Measurements from ENCODE around the gene UQCRQ. TPM values are rescaled to one million over a fixed set of nuclear protein-coding genes. Genes with fewer than 3 reads are reported as not detected.

Gene UQCRQ
- polyA plus RNA-seq, 4 donors = 132 to 229 (median 200) TPM

- DNase-seq (ENCODE audit: low read depth in 4 of 4, low spot score in 3 of 4) = no peak
Observed at GRCh38 chr5:132865668-132866341, 637 bp upstream of the UQCRQ start.

DNA sequence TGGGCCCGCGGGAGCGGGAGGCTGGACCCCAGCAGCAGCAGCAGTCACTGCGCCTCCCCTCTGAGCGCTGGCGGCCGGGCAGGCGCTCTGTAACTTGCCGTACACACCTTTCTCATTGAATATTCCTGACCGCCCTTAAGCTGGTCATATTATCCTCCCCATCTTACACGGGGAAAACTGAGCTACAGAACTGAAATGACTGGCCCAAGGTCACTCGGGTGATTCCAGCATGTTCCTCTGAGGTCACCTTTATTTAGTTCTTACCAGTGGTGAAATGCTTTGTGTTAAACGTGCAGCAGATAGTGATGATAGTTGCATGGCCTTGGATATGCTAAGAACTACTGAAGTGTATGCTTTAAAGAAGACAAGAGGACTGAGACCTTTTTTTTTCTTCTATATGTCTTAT lies 607 bp downstream of the UQCRQ start:
- DNase-seq (ENCODE audit: low read depth in 4 of 4, low spot score in 3 of 4) = no peak

DNA sequence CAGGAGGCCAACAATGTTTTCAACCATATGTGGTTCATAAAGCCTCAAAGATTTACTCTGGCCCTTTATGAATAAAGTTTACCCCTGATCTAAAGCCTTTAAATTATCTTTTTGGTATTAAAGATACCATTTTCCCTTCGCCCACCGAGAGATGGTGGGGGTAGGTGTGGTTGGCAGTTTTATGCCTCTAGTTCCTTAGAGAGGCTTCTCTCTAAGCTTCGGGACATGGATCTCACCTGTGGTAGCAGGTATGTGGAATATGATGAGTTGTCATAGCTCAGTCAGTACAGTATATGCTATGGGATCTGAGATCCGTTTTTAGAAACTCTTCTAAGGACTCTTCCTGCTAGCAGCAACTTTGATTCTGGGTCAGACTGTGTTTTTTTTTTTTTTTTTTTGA lies 2.3 kb downstream of the UQCRQ start:
- no peak for DNase-seq (ENCODE audit: low read depth in 4 of 4, low spot score in 3 of 4)

DNA sequence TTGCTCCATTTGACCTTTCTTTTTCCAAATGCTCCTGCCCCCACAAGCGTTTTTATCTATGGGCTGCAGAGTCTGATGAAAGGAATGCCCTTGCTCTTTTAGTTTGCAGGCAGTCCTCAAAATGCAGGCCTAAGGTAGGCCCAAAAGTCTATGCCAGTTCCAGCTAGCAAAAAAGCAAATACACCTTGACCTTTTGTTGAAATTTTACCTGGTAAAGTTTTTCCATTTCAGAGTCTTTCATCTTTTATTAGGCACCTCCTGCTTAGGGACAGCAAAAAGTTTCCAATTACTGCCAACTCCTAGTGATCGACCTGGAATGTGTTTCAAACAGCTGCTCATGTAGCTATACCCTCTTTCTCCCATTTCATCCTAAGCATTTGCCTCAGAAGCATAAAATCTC lies 4.4 kb downstream of the UQCRQ start:
- DNase-seq (ENCODE audit: low read depth in 4 of 4, low spot score in 3 of 4) = no peak

DNA sequence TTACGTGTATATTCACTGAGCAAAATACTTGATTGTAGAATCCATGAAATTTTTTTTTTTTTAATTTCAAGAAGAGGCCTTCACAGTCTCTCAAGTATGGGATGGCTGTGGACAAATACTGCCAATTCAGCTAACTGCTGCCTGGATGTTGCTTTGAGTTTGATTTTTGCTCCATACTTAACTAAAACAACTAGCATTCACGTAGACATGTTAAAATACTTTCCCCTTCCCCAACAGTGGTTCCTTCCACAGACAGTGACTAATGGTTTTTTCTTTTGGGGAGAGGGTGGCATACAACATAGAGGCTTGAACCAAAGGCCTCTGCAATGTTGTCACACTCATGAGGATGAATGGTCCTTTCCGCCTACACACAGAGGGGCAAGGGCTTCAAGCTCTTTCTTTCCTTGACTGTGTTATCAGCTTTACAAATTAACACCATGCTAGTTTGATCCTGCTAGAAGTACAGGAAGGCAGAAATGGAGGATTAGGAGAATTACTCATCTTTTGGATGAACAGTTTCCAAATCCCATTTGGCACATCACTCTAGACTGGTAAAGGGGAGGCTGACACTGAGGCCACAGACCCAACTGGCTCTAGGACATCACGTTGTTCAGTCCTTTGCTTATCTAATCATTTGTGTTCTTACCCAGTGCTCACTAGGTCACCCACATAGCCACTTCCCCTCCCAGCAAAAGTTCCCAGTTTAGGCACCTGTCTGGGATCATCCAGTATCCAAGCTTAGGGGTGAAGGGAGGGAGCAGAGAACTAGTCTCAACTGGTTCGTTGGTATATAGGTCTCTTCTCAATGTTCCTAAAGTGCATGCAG lies 5.2 kb downstream of the UQCRQ start:
- no peak for DNase-seq (ENCODE audit: low read depth in 4 of 4, low spot score in 3 of 4)

GRCh38 chr5:132872788-132873118 lies 6.3 kb downstream of the UQCRQ start:
- no peak for DNase-seq (ENCODE audit: low read depth in 4 of 4, low spot score in 3 of 4)

DNA sequence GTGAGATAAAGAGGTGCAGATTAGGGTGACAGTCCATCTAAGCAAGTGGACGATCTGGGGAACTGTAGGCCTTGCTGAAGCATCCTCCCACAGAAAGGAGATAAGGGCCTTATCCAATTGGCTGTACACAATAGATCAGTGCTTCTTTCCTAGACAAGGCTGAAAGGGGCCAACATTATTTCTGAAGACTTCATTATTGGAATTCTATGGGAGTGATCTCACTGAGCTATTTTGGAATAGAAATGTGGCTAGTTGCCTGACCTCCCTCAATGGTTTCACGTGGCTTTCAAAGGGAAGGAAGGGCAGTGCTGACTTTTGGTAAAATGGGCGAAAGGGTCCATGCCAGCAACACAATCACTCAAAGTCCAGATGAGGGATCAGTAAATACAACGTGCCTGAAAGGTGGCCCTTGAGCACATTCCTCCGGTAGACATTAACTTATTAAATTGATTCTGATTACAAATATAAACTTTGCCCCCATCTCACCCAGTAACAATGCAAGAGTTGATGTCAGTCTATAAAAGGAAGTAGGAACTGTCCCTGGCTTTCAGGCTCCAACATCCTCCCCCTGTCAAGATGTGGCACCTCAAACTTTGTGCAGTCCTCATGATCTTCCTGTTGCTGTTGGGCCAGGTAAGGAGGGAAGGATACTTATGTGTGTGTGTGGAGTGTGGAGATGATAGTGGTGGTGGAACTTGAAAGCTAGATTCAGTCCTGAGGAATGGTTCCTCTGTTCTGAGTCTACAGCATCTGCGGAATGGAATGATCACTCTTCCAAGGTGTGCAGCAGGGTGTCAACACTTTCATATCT lies 6.9 kb downstream of the UQCRQ start, which contains the start of gene LEAP2:
Gene LEAP2, plus strand, starts transcription at position 550 of the 811 bp plus-strand sequence. Its CDS starts 27 bp downstream, at position 577.
- DNase-seq (ENCODE audit: low read depth in 4 of 4, low spot score in 3 of 4) = no peak

- no peak for DNase-seq (ENCODE audit: low read depth in 4 of 4, low spot score in 3 of 4)
Observed at GRCh38 chr5:132873930-132874271, 7.5 kb downstream of the UQCRQ start.

DNA sequence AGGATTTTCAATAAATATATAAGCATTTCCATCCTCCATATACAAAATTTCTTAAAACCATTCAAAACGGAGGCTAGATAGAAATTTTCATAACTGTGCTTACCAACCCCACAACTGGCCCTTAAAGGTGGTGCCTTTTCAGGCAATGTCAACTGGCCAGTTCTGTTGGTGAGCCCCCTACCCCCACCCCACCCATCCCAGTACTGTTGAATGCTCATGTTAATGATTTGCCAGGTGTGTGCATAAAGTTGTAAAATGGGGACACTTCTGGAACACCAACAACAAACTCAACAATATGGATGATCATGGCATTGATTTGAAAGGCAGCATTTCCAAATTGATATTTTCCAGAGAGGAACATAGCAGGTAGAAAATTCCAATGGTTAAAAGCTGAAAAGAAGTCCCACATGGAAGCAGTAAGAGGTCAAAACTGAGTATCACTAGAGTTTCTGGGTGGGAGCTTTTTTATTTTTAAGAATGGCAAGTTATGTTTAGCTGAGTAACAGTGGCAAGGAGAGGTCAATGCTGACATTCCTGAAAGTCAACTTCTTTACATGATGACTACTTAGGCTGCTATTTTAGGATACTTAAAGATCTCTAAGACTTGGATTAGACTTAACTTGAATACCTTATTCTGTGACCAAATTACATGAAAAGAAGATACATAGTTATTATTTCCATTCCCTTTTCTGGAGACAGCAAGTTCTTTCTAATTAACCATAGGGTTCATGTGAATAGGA lies 9.7 kb downstream of the UQCRQ start:
- DNase-seq (ENCODE audit: low read depth in 4 of 4, low spot score in 3 of 4) = no peak

GRCh38 chr5:132877466-132877865 lies 11.0 kb downstream of the UQCRQ start:
- DNase-seq (ENCODE audit: low read depth in 4 of 4, low spot score in 3 of 4) = no peak

GRCh38 chr5:132877938-132878337 lies 11.5 kb downstream of the UQCRQ start:
- DNase-seq (ENCODE audit: low read depth in 4 of 4, low spot score in 3 of 4) = peak in 1 of 4 donors; percentile 19

GRCh38 chr5:132883261-132883834 lies 16.9 kb downstream of the UQCRQ start:
- peak in 2 of 4 donors; percentile 46 to 47 for DNase-seq (ENCODE audit: low read depth in 4 of 4, low spot score in 3 of 4)

DNA sequence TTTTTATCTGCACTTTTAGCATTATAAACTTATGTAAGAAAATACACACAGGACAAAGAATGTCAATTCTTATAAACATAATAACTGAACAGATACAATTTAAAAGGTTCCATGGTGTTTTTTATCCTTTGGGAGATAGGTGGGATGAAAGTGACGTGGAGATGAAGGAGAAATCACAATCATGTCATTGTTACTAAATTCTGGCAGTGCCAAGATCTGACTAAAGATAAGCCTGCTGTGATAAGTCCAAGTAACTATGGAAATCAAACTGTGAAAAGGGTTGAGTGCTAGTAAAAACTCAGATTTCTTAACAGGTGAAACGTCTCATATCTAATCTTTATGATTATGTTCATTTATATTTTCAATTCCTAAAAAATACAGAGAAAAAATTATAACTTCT lies 18.1 kb downstream of the UQCRQ start:
- DNase-seq (ENCODE audit: low read depth in 4 of 4, low spot score in 3 of 4) = no peak

DNA sequence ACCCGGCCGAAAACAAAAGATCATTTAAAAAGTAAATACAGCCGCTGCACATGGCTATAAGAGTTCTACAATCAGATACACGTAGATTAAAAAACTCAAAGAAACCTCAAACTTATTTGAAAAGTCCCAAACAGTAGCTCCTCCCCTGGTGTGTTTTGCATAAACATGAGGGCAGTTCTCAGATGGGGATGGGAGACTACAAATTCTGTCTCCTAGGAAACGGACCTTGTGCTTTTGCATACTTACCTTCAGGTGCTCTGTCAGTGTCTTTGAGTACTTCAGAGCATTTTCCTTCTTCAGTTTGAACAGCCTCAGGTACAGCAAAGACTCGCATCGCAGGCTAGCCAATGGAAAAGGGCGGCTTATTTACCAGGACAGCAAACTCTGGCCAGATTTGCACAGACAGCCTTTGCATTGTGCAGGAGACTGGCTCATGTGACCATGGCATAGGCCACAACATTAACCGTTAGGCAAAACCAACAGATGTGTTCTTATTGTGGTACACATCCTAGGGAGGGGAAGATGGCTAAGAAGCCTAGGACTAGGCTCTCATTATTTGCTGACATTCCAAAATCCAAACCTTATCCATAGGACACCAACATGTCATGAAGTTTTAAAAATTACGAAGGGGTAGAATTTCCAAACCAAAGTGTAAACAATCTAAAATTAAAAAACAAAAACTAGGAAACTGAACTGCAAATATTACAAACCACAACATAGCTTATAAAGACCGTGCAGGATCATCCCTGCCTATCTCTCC lies 19.8 kb downstream of the UQCRQ start:
- DNase-seq (ENCODE audit: low read depth in 4 of 4, low spot score in 3 of 4) = no peak

- DNase-seq (ENCODE audit: low read depth in 4 of 4, low spot score in 3 of 4) = no peak
Observed at GRCh38 chr5:132887283-132887682, 20.8 kb downstream of the UQCRQ start.

- DNase-seq (ENCODE audit: low read depth in 4 of 4, low spot score in 3 of 4) = no peak
Observed at GRCh38 chr5:132889501-132889900, 23.1 kb downstream of the UQCRQ start.

DNA sequence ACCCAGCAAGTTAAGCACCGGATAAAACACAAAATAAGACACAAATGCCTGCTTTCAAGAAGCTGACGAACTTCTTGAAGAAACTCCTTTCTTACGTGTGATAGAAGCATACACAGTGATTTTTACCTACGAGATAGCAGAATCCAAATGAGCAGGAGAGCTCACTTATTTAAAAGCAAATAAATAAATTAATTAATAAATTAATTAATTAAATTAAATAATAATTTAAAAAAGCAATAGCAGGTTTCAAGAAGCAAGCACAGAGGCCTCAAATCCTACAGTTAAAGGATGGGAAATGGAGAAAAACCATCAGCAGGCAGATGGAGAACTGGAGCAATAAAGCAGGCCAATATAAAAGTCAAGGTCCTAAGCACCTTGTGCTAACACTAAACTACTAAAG lies 24.4 kb downstream of the UQCRQ start:
- no peak for DNase-seq (ENCODE audit: low read depth in 4 of 4, low spot score in 3 of 4)

GRCh38 chr5:132895719-132896305 lies 29.4 kb downstream of the UQCRQ start:
- no peak for DNase-seq (ENCODE audit: low read depth in 4 of 4, low spot score in 3 of 4)

GRCh38 chr5:132896685-132897084 lies 30.2 kb downstream of the UQCRQ start:
- no peak for DNase-seq (ENCODE audit: low read depth in 4 of 4, low spot score in 3 of 4)
